GM12872 (cell line): Measurements from ENCODE around the gene RNF39.

Experiments used
- TF ChIP-seq, protein P1 (sequence below): IDR thresholded peaks from 3 replicates; pipeline ENCODE4 v1.5.1; 2011; ENCODE audit warnings: low read depth, mild to moderate bottlenecking, low read length, moderate library complexity; ENCODE audit not compliant: insufficient read depth

The RNF39 gene

GRCh38 chr6:30101444-30102413, 26.2 kb upstream of the RNF39 start:
- TF ChIP-seq, protein P1, sequence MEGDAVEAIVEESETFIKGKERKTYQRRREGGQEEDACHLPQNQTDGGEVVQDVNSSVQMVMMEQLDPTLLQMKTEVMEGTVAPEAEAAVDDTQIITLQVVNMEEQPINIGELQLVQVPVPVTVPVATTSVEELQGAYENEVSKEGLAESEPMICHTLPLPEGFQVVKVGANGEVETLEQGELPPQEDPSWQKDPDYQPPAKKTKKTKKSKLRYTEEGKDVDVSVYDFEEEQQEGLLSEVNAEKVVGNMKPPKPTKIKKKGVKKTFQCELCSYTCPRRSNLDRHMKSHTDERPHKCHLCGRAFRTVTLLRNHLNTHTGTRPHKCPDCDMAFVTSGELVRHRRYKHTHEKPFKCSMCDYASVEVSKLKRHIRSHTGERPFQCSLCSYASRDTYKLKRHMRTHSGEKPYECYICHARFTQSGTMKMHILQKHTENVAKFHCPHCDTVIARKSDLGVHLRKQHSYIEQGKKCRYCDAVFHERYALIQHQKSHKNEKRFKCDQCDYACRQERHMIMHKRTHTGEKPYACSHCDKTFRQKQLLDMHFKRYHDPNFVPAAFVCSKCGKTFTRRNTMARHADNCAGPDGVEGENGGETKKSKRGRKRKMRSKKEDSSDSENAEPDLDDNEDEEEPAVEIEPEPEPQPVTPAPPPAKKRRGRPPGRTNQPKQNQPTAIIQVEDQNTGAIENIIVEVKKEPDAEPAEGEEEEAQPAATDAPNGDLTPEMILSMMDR: 0 out of 3 replicates have a peak, but pooled peaks have one; percentile 11

GRCh38 chr6:30100585-30101443, 25.2 kb upstream of the RNF39 start:
- TF ChIP-seq, protein P1: no peak

GRCh38 chr6:30100154-30100553, 24.6 kb upstream of the RNF39 start:
- TF ChIP-seq, protein P1: no peak

- TF ChIP-seq, protein P1: no peak
Measured at GRCh38 chr6:30097902-30098768, 22.6 kb upstream of the RNF39 start.

- TF ChIP-seq, protein P1: no peak
Measured at GRCh38 chr6:30096829-30097228, 21.3 kb upstream of the RNF39 start.

- TF ChIP-seq, protein P1: no peak
Measured at GRCh38 chr6:30093951-30094661, 18.5 kb upstream of the RNF39 start.
